Gastroesophageal sphincter (tissue), 3 donors: ENCODE results near the gene ARMC9.

ENCODE experiments used
- POLR2AphosphoS5 ChIP-seq: sonication (generic); formaldehyde crosslinking; IDR thresholded peaks from one replicate; pipeline ENCODE4 v1.6.1; 2017; ENCODE audit warnings: antibody characterized with exemption
- TF ChIP-seq, protein P1 (sequence below), 4 experiments: fragments of 200-600 bp in 2 of 4; fragments of 450-650 bp in 2 of 4; sonication (generic) in 1 of 4; IDR thresholded peaks; one replicate each; pipeline ENCODE4 v1.5.1; 2017 to 2019; ENCODE audit warnings: antibody characterized with exemption in 4 of 4, mild to moderate bottlenecking in 2 of 4, moderate library complexity in 2 of 4

DNA sequence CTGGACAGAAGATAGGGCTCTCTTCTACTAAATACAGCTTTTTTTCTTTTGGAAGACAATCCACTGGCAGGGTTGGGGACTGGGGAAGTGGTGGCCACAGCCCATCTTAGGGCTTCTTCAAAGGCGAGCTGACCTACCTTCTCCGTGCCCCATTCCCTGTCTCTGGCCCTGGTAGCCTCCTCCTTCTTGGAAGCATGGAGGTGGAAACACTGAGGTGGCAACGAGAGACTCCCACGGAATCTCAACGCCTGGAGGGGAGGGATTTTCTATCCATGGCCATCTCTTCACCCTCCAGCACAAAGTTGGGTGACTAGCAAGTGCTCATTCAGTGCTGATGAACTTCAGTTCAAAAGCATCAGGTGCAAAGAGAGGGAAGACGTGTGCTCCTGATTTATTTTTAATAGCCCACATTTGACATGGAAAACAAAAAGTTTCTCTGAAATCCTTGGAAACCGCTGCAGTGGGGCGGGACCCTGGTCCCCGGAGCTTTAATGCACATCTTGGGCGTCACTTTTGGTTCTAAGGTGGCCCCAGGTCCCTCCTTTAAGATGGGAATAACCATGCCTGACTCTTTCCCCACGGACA, 633 bp upstream of the ARMC9 start:
- TF ChIP-seq, protein P1, sequence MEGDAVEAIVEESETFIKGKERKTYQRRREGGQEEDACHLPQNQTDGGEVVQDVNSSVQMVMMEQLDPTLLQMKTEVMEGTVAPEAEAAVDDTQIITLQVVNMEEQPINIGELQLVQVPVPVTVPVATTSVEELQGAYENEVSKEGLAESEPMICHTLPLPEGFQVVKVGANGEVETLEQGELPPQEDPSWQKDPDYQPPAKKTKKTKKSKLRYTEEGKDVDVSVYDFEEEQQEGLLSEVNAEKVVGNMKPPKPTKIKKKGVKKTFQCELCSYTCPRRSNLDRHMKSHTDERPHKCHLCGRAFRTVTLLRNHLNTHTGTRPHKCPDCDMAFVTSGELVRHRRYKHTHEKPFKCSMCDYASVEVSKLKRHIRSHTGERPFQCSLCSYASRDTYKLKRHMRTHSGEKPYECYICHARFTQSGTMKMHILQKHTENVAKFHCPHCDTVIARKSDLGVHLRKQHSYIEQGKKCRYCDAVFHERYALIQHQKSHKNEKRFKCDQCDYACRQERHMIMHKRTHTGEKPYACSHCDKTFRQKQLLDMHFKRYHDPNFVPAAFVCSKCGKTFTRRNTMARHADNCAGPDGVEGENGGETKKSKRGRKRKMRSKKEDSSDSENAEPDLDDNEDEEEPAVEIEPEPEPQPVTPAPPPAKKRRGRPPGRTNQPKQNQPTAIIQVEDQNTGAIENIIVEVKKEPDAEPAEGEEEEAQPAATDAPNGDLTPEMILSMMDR (IDR thresholded peaks at IDR 0.05): no peak
- no peak for TF ChIP-seq POLR2AphosphoS5
